ENCODE measurements around the gene FRRS1. TPM values are rescaled to one million over a fixed set of nuclear protein-coding genes. Genes with fewer than 3 reads are reported as not detected.

The FRRS1 gene
- total RNA-seq, 4 donors from 2014 or later, result 10.4 to 12.9 (median 11.3) TPM

DNA sequence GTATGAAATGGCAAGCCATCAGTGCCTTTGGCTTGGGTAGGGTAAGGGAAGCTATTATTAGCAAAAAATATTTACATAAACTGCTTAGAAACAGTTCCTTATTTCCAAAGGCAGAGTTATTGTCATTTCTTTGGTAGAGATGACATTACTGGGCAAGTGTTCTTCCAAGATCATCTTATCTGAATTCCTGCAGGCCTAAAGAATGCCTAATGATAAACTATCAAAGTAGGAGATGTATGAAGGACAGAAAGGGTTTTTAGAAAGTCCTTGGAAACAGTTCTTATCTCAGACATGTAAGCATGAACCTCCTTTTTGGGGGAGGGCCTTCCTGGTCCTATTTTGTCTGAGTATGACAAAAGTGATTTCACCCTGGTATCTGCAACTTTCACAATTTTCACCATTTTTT lies 5.1 kb upstream of the FRRS1 start:
- intact Hi-C loops (cut with DNase I), result no loop called here
- H3K27ac ChIP-seq, result no peak overlapping the region

DNA sequence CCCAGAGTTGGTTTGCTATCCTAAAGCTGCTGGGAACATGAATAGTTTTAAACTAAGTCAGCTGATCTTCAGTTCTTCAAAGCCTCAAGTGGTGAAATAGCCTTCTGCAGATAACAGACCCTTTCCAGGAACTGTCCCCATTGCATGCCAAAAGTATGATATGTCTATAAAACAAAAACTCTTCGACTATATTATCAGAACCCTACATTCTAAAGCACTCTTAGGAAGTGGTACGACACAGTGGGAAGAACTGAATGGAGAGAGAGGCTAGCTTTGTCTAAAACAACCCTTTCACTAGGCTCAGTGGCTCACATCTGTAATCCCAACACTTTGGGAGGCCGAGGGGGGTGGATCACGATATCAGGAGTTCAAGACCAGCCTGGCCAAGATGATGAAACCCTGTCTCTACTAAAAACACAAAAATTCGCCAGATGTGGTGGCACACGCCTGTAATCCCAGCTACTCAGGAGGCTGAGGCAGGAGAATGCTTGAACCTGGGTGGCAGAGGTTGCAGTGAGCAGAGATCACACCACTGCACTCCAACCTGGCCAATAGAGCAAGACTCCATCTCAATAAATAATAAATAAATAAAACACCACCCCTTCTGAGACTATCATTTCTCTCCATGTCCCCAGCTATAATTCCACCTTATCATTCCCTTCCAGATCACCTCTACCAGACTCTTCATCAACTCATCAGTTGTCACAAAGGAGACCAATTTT lies 2.2 kb upstream of the FRRS1 start:
- no peak for DNase-seq
- no peaks in the 10 kb centered on the region for H3K9me3 ChIP-seq
- H3K4me3 ChIP-seq (replicated peaks in 1 of 3), result no peak overlapping the region
- no peaks in the 10 kb centered on the region for H3K27me3 ChIP-seq
- no peak overlapping the region for H3K27ac ChIP-seq
- H3K36me3 ChIP-seq, result no peaks in the 10 kb centered on the region
- H3K4me1 ChIP-seq, result peaks cover 8 to 19% of the 10 kb centered on the region in 2 donors
- 85 to 91% methylated on average over 6 of the region's 6 CpGs for WGBS, 2 donors
- no peak for TF ChIP-seq POLR2A (IDR thresholded peaks at IDR 0.05)
- intact Hi-C loops (cut with DNase I), result no loop called here

More for the DNA sequence above, 5.1 kb upstream of the FRRS1 start:
- peaks cover 6 to 8% of the 10 kb centered on the region in 2 donors for H3K4me1 ChIP-seq
- TF ChIP-seq, protein P1, sequence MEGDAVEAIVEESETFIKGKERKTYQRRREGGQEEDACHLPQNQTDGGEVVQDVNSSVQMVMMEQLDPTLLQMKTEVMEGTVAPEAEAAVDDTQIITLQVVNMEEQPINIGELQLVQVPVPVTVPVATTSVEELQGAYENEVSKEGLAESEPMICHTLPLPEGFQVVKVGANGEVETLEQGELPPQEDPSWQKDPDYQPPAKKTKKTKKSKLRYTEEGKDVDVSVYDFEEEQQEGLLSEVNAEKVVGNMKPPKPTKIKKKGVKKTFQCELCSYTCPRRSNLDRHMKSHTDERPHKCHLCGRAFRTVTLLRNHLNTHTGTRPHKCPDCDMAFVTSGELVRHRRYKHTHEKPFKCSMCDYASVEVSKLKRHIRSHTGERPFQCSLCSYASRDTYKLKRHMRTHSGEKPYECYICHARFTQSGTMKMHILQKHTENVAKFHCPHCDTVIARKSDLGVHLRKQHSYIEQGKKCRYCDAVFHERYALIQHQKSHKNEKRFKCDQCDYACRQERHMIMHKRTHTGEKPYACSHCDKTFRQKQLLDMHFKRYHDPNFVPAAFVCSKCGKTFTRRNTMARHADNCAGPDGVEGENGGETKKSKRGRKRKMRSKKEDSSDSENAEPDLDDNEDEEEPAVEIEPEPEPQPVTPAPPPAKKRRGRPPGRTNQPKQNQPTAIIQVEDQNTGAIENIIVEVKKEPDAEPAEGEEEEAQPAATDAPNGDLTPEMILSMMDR (IDR thresholded peaks at IDR 0.05), result no peak
- TF ChIP-seq POLR2A (IDR thresholded peaks at IDR 0.05), result no peak
- H3K9me3 ChIP-seq, result no peaks in the 10 kb centered on the region
- no peaks in the 10 kb centered on the region for H3K27me3 ChIP-seq
- no peaks in the 10 kb centered on the region for H3K36me3 ChIP-seq
- no peak overlapping the region for H3K4me3 ChIP-seq (replicated peaks in 1 of 3)
- no peak for DNase-seq

DNA sequence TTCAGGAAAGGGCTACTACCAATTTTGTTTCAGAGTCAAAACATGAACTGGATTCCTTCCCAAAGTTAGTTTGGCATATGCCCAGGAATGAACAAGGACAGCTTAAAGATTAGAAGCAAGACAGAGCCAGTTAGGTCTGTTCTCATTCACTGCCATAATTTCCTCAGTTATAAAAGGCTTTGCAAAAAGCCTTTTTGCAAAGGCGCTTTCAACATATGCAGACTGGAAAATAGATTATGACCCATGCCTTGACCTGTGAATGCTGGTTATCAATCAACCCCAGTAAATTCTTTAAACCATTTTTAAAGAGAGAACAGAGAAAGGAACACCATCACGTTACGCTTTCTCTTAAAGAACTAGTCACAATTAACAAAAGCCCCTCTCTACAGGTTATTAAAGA lies 1.7 kb upstream of the FRRS1 start:
- DNase-seq, result no peak
- intact Hi-C loops (cut with DNase I), result no loop called here
- peaks cover 8 to 19% of the 10 kb centered on the region in 2 donors for H3K4me1 ChIP-seq
- H3K27me3 ChIP-seq, result no peaks in the 10 kb centered on the region
- WGBS, 2 donors, result 90% methylated on average over 3 of the region's 3 CpGs
- TF ChIP-seq, protein P1 (IDR thresholded peaks at IDR 0.05), result no peak
- TF ChIP-seq POLR2A (IDR thresholded peaks at IDR 0.05), result no peak
- no peaks in the 10 kb centered on the region for H3K9me3 ChIP-seq
- no peak overlapping the region for H3K4me3 ChIP-seq (replicated peaks in 1 of 3)
- H3K36me3 ChIP-seq, result no peaks in the 10 kb centered on the region
- no peak overlapping the region for H3K27ac ChIP-seq

DNA sequence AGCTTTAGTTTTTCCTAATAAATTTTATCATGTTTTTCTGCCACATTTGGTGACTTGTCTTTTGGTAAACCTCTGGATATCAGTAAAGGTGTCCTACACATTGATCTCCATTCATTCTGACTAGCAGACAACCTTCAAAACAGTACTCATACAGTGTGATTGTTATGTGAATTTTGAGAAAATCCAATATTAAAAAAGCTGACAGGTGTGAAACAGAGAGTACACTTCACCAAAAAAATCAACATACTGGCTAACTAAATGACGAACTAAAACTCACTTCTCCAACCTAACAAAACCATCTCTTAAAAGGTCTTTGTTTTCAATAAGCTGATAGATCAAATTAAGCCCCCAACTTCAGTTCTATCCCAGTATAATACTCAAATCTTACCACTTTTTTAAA lies 1.5 kb downstream of the FRRS1 start:
- 83 to 92% methylated on average over 1 of the region's 1 CpG for WGBS, 2 donors
- no peaks in the 10 kb centered on the region for H3K27me3 ChIP-seq
- no peak overlapping the region for H3K4me3 ChIP-seq (replicated peaks in 1 of 3)
- intact Hi-C loops (cut with DNase I), result no loop called here
- H3K36me3 ChIP-seq, result no peaks in the 10 kb centered on the region
- TF ChIP-seq POLR2A (IDR thresholded peaks at IDR 0.05), result no peak
- TF ChIP-seq, protein P1 (IDR thresholded peaks at IDR 0.05), result no peak
- H3K4me1 ChIP-seq, result peaks cover 8 to 19% of the 10 kb centered on the region in 2 donors
- DNase-seq, result no peak
- H3K9me3 ChIP-seq, result no peaks in the 10 kb centered on the region
- H3K27ac ChIP-seq, result no peak overlapping the region

DNA sequence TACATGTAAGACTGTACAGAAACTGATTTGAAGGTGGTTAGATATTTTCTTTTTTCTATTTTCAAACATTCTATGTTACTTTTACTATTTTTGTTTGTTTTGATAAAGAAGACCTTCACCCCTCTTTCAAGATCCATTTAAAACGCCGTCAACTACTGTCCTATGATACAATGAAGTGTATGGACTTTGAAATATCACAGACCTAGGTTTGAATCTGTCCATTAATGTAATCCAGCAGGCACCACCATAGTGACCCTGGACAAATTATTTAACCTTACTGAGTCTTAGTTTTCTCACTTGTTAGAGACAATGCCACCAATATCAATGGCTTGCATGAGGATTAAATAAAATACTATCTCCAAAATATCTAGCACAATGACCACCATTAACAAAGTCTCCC lies 2.0 kb downstream of the FRRS1 start:
- Histone ChIP-seq H3K4me1 (peaks cover 8 to 19% of the 10 kb centered on the region in 2 donors), H3K27ac (no peak overlapping the region), H3K9me3 (no peaks in the 10 kb centered on the region), H3K4me3 (replicated peaks in 1 of 3) (no peak overlapping the region), H3K36me3 (no peaks in the 10 kb centered on the region), H3K27me3 (no peaks in the 10 kb centered on the region)
- DNase-seq, result no peak
- WGBS, 2 donors, result 83 to 89% methylated on average over 2 of the region's 2 CpGs
- intact Hi-C loops (cut with DNase I), result no loop called here
- TF ChIP-seq, protein P1 (IDR thresholded peaks at IDR 0.05), result no peak
